RWPE1 (cell line): ENCODE results near the gene SLC27A4.

ENCODE experiments used
- CTCF ChIA-PET: fragments of 350-600 bp; sonication (Branson Sonifier 250); formaldehyde crosslinking; extraction: SDS; loops from one replicate; lab custom pipeline; 2021; lab: Yijun Ruan, JAX
- POLR2A ChIA-PET: fragments of 400-600 bp; formaldehyde crosslinking; extraction: SDS; loops from one replicate; lab custom pipeline; 2020; ENCODE audit warnings: antibody characterized with exemption; ENCODE audit not compliant: low non-redundant PET; lab: Yijun Ruan, JAX
- DNase-seq: peaks from one replicate; pipeline ENCODE4 v3.0.0; 2012; ENCODE audit warnings: low spot score
- H3K27ac ChIP-seq: fragments of 450-650 bp; 2 replicates; pipeline ENCODE4 v1.5.1; 2017
- CTCF ChIP-seq: fragments of 450-650 bp; conservative IDR thresholded peaks from 2 replicates; pipeline ENCODE4 v1.5.1; 2017; ENCODE audit warnings: low read depth, mild to moderate bottlenecking

The SLC27A4 gene

GRCh38 chr9:128322404-128323211 lies 17.7 kb upstream of the SLC27A4 start, which contains the start of the genes COQ4 and TRUB2:
Gene COQ4 (plus strand): TSS chr9:128322839. CDS start chr9:128322859, 20 bp downstream.
Gene TRUB2 (minus strand): TSS chr9:128322447. CDS start chr9:128322408, 39 bp downstream.
- POLR2A ChIA-PET, result no interaction called here
- CTCF ChIA-PET, result interaction anchor here (1.1 to 1.4 kb wide), 2 partner anchors 19 to 27 kb away, joined by 3 to 9 read pairs; no protein-coding TSS in a partner anchor
- DNase-seq, result peak; percentile 98

GRCh38 chr9:128323212-128323730 lies 17.1 kb upstream of the SLC27A4 start:
- TF ChIP-seq CTCF, result no peak
- H3K27ac ChIP-seq, result peak overlapping the region; percentile 93
- POLR2A ChIA-PET, result no interaction called here
- CTCF ChIA-PET, result interaction anchor here (1.4 kb wide), 1 partner anchor 18 kb away, joined by 9 read pairs; no protein-coding TSS in a partner anchor
- no peak for DNase-seq

More at GRCh38 chr9:128322404-128323211, 17.7 kb upstream of the SLC27A4 start, which contains the start of the genes COQ4 and TRUB2:
- H3K27ac ChIP-seq, result peak within 1 kb of the TSS; percentile 93
- no peak for TF ChIP-seq CTCF

GRCh38 chr9:128323791-128324190 lies 16.5 kb upstream of the SLC27A4 start:
- POLR2A ChIA-PET, result no interaction called here
- DNase-seq, result no peak
- peak overlapping the region; percentile 93 for H3K27ac ChIP-seq
- CTCF ChIA-PET, result interaction anchor here (1.4 kb wide), 1 partner anchor 18 kb away, joined by 9 read pairs; no protein-coding TSS in a partner anchor
- TF ChIP-seq CTCF, result no peak

- POLR2A ChIA-PET, result no interaction called here
- TF ChIP-seq CTCF, result no peak
- peak overlapping the region; percentile 93 for H3K27ac ChIP-seq
- no peak for DNase-seq
- CTCF ChIA-PET, result interaction anchor here (1.4 kb wide), 1 partner anchor 17 kb away, joined by 9 read pairs; no protein-coding TSS in a partner anchor
These were observed 15.9 kb upstream of the SLC27A4 start for GRCh38 chr9:128324401-128324800.

GRCh38 chr9:128325629-128326028 lies 14.7 kb upstream of the SLC27A4 start:
- DNase-seq, result no peak
- ChIA-PET POLR2A (no interaction called here), CTCF (interaction anchor here (0.9 kb wide), 1 partner anchor 16 kb away, joined by 3 read pairs; no protein-coding TSS in a partner anchor)
- TF ChIP-seq CTCF, result no peak
- peak overlapping the region; percentile 49 for H3K27ac ChIP-seq

GRCh38 chr9:128333451-128333869 lies 6.9 kb upstream of the SLC27A4 start:
- no peak for TF ChIP-seq CTCF
- peak overlapping the region; percentile 36 for H3K27ac ChIP-seq
- no peak for DNase-seq
- ChIA-PET CTCF (interaction anchor here (0.6 to 2.0 kb wide), 4 partner anchors 8 to 1292 kb away, joined by 3 to 9 read pairs (median 3); no protein-coding TSS in a partner anchor), POLR2A (no interaction called here)
